Measurements from ENCODE around the gene WDR11. TPM values are rescaled to one million over a fixed set of nuclear protein-coding genes. Genes with fewer than 3 reads are reported as not detected.

WDR11 gene
- total and polyA plus RNA-seq, 10 donors = 28.5 to 94.6 (median 76.1) TPM

DNA sequence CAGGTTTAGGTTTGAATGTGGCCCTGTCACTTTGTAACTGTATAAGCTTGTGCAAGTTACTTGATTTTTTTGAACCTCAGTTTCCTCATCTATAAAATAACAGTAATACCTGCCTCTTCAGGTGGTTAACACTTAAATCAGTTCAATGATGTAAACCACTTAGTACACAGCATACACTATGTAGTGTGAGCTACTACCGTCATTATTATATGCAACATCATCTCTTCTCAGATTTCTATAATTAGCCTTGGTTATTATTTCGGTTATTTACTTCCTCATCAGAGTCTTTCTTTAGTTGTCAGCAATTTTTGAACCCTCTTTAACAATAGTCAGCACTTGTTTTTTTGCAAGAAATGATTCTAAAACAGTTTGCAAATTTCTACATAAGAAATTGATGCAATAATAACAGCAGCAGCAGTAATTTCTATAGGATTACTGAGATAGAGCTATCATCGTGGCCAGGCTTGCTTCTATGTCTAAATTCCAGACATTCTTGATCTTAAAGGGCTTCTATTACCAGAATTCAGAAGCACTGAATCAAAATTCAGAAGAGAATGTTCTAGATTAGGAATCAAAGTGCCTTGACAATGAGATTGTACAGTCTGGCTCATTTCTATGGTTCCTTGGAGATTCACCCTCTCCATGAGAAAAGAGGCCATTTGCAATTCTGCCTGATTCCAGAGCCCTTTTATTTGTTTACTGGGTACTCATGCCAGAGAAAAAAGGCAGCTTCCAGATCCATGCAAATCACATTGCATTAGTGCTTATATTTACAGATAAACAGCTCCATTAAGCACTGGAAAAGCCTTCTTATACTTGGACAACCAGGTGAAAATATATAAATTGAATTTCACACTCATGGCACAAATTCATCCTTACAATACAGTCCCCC, 25.0 kb upstream of the WDR11 start:
- 42 to 47% (median 45%) methylated on average over 3 of the region's 3 CpGs for WGBS, 5 donors
- Histone ChIP-seq H3K4me3 (no peak overlapping the region), H3K9me3 (no peaks in the 10 kb centered on the region), H3K36me3 (no peaks in the 10 kb centered on the region), H3K27ac (peak overlapping the region in 2 of 8 donors; percentile 8 to 43), H3K4me1 (peaks cover 0 to 11% (median 3%) of the 10 kb centered on the region in 6 donors), H3K27me3 (replicated peaks in 1 of 7) (no peaks in the 10 kb centered on the region)
- intact Hi-C loops (cut with DNase I; ENCODE audit: low total_unique reads) = no loop called here
- no peak for DNase-seq
- TF ChIP-seq, protein P1, sequence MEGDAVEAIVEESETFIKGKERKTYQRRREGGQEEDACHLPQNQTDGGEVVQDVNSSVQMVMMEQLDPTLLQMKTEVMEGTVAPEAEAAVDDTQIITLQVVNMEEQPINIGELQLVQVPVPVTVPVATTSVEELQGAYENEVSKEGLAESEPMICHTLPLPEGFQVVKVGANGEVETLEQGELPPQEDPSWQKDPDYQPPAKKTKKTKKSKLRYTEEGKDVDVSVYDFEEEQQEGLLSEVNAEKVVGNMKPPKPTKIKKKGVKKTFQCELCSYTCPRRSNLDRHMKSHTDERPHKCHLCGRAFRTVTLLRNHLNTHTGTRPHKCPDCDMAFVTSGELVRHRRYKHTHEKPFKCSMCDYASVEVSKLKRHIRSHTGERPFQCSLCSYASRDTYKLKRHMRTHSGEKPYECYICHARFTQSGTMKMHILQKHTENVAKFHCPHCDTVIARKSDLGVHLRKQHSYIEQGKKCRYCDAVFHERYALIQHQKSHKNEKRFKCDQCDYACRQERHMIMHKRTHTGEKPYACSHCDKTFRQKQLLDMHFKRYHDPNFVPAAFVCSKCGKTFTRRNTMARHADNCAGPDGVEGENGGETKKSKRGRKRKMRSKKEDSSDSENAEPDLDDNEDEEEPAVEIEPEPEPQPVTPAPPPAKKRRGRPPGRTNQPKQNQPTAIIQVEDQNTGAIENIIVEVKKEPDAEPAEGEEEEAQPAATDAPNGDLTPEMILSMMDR (IDR thresholded peaks at IDR 0.05 in 8 of 11, conservative IDR thresholded peaks at IDR 0.05 in 3 of 11) = no peak
- TF ChIP-seq POLR2AphosphoS5 (IDR thresholded peaks at IDR 0.05) (no peak), POLR2A (IDR thresholded peaks at IDR 0.05) (no peak)

- no peaks in the 10 kb centered on the region for H3K9me3 ChIP-seq
- H3K4me1 ChIP-seq = peaks cover 0 to 11% (median 3%) of the 10 kb centered on the region in 6 donors
- no peak overlapping the region for H3K4me3 ChIP-seq
- TF ChIP-seq POLR2AphosphoS5 (IDR thresholded peaks at IDR 0.05) (no peak), POLR2A (IDR thresholded peaks at IDR 0.05) (no peak)
- TF ChIP-seq, protein P1 (IDR thresholded peaks at IDR 0.05 in 8 of 11, conservative IDR thresholded peaks at IDR 0.05 in 3 of 11) = no peak
- intact Hi-C loops (cut with DNase I; ENCODE audit: low total_unique reads) = no loop called here
- H3K27me3 ChIP-seq (replicated peaks in 1 of 7) = no peaks in the 10 kb centered on the region
- no peaks in the 10 kb centered on the region for H3K36me3 ChIP-seq
- H3K27ac ChIP-seq = peak overlapping the region in 2 of 8 donors; percentile 8 to 16
- WGBS, 5 donors = 56 to 83% (median 62%) methylated on average over 4 to 5 of the region's 5 CpGs
- DNase-seq = no peak
Measured at GRCh38 chr10:120827251-120827875, 23.8 kb upstream of the WDR11 start.

DNA sequence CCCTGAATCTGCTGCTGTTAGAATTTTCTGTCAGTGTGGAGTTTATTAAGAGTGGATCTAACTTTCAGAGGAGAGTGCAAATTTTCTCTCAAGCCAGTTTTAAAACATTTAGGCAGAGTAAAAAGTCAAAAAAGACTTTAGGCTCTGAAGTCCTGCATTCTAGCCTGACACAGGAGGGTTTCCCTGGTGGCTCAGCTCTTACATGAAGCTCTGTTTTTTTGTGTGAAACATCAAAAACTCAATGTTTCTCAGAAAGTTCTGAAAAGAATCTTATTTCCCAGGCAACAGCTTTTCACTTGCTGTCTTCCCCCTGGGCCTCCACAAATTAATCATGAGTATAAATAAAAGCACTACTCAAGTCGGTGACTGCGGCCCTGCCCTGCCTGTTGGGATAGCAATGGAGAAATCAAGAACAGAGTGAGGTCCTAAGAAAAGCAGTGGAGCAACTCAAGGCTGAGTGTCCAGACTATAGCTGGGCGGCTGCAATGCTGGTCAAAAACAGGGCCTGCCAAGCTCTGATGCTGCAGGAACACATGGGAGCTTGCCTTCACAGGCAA, 22.3 kb upstream of the WDR11 start:
- DNase-seq = no peak
- no peak overlapping the region for H3K27ac ChIP-seq
- H3K4me3 ChIP-seq = no peak overlapping the region
- no peaks in the 10 kb centered on the region for H3K9me3 ChIP-seq
- TF ChIP-seq, protein P1 (IDR thresholded peaks at IDR 0.05 in 8 of 11, conservative IDR thresholded peaks at IDR 0.05 in 3 of 11) = no peak
- intact Hi-C loops (cut with DNase I; ENCODE audit: low total_unique reads) = no loop called here
- peaks cover 0 to 11% (median 3%) of the 10 kb centered on the region in 6 donors for H3K4me1 ChIP-seq
- no peaks in the 10 kb centered on the region for H3K36me3 ChIP-seq
- 86 to 97% (median 95%) methylated on average over 3 of the region's 3 CpGs for WGBS, 5 donors
- no peaks in the 10 kb centered on the region for H3K27me3 ChIP-seq (replicated peaks in 1 of 7)

GRCh38 chr10:120832106-120832505, 19.1 kb upstream of the WDR11 start:
- intact Hi-C loops (cut with DNase I; ENCODE audit: low total_unique reads) = no loop called here
- Histone ChIP-seq H3K4me3 (no peak overlapping the region), H3K9me3 (no peaks in the 10 kb centered on the region), H3K4me1 (peaks cover 0 to 4% (median 0%) of the 10 kb centered on the region in 6 donors), H3K27me3 (replicated peaks in 1 of 7) (no peaks in the 10 kb centered on the region), H3K36me3 (no peaks in the 10 kb centered on the region), H3K27ac (no peak overlapping the region)
- WGBS, 5 donors = 78 to 91% (median 89%) methylated on average over 9 of the region's 9 CpGs
- no peak for DNase-seq
- TF ChIP-seq POLR2A (IDR thresholded peaks at IDR 0.05) (no peak), POLR2AphosphoS5 (IDR thresholded peaks at IDR 0.05) (no peak)

Data from spleen (tissue), 11 donors.